Measurements from ENCODE around the gene RNASE12. TPM values are rescaled to one million over a fixed set of nuclear protein-coding genes. Genes with fewer than 3 reads are reported as not detected.

RNASE12 gene
- total and polyA plus RNA-seq, 2 donors (not counting 3 experiments of a cell fraction or from before 2014, with no cell fraction given): not detected

DNA sequence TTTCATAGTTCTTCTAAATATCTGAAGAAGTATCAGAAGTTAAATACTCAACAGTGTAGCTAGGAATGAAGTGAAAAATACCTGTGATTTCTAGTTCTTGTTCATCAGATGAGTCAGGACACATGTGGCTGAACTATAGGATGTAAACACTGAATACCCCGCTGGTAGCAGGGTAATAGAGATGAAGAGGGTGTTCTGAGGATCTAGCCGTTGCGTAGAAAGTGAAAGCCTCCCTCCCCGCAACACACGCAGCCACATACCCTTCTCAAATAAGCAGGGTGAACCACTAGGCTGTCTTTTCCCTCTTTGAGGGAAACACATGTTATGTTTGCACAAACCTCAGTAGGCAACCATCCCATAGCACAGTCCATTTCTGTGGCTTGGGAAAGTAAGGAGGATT, 16.4 kb upstream of the RNASE12 start:
- H3K4me2 ChIP-seq (ENCODE audit: insufficient read depth, low read length): no peak overlapping the region
- CTCF ChIA-PET: interaction anchor here (0.5 to 8.7 kb wide), 10 partner anchors 10 to 280 kb away, joined by 3 to 110 read pairs (median 4); partner anchors contain the start of genes APEX1, OSGEP, PARP2 and PNP
- no peaks in the 10 kb centered on the region for H4K20me1 ChIP-seq (replicated peaks; ENCODE audit: control insufficient read depth, extremely low read depth, insufficient read depth, low read length)
- H3K27me3 ChIP-seq (ENCODE audit: control insufficient read depth in 2 of 2, insufficient read depth in 2 of 2, low read length in 2 of 2): peaks cover 3 to 6% of the 10 kb centered on the region in 2 experiments
- H3K36me3 ChIP-seq (ENCODE audit: control insufficient read depth in 2 of 2, extremely low read depth in 1 of 2, insufficient read depth in 2 of 2, low read length in 2 of 2): no peaks in the 10 kb centered on the region
- FAIRE-seq (no peak), DNase-seq (ENCODE audit: low read depth, low spot score) (no peak)
- TF ChIP-seq GATA2 (IDR thresholded peaks at IDR 0.05; ENCODE audit: insufficient read depth, insufficient read length, low read depth, low read length) (no peak), JUN (IDR thresholded peaks at IDR 0.05; ENCODE audit: borderline replicate concordance, insufficient read depth, insufficient read length, low read depth) (no peak), MYC (IDR thresholded peaks at IDR 0.05; ENCODE audit: low read depth, low read length) (no peak), POLR2A (IDR thresholded peaks at IDR 0.05; ENCODE audit: low read depth, low read length) (no peak)
- TF ChIP-seq, protein P1, sequence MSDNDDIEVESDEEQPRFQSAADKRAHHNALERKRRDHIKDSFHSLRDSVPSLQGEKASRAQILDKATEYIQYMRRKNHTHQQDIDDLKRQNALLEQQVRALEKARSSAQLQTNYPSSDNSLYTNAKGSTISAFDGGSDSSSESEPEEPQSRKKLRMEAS (IDR thresholded peaks at IDR 0.05; ENCODE audit: insufficient read depth, insufficient read length): no peak
- no peak overlapping the region for H3K9ac ChIP-seq (replicated peaks; ENCODE audit: extremely low read depth, insufficient read depth, low read length)
- no peak overlapping the region for H2AFZ ChIP-seq (ENCODE audit: low read depth, low read length)
- intact Hi-C loops (cut with micrococcal nuclease) (loop anchor here (2.0 kb wide), 1 partner anchor 77 kb away; no protein-coding TSS in a partner anchor), dilution Hi-C loops (cut with MboI; ENCODE audit: extremely low pct_ligation_motif_present, low sequenced_read_pairs) (no loop called here)
- no peak overlapping the region for H3K27ac ChIP-seq (ENCODE audit: insufficient read depth, low read depth, low read length)
- H3K4me3 ChIP-seq (replicated peaks in 1 of 3; ENCODE audit: insufficient read depth in 1 of 3, low read depth in 1 of 3, low read length in 3 of 3): no peak overlapping the region
- H3K9me3 ChIP-seq (replicated peaks; ENCODE audit: control insufficient read depth, insufficient read depth, low read length): no peaks in the 10 kb centered on the region
- no TSS peak for BruUV-seq (replicated peaks)
- POLR2A ChIA-PET: interaction anchor here (1.6 kb wide), 1 partner anchor 153 kb away, joined by 4 read pairs; the partner anchor contains the start of genes APEX1 and OSGEP
- no peaks in the 10 kb centered on the region for H3K9me1 ChIP-seq (replicated peaks; ENCODE audit: control insufficient read depth, extremely low read depth, insufficient read depth, low read length)
- H3K79me2 ChIP-seq (ENCODE audit: control insufficient read depth, insufficient read depth, low read length): no peaks in the 10 kb centered on the region
- peaks cover 4% of the 10 kb centered on the region for H3K4me1 ChIP-seq (ENCODE audit: control insufficient read depth, extremely low read depth, insufficient read depth, low read length)

- Histone ChIP-seq H2AFZ (ENCODE audit: low read depth, low read length) (no peak overlapping the region), H3K9me3 (replicated peaks; ENCODE audit: control insufficient read depth, insufficient read depth, low read length) (no peaks in the 10 kb centered on the region), H3K9ac (replicated peaks; ENCODE audit: extremely low read depth, insufficient read depth, low read length) (no peak overlapping the region), H3K9me1 (replicated peaks; ENCODE audit: control insufficient read depth, extremely low read depth, insufficient read depth, low read length) (no peaks in the 10 kb centered on the region), H3K27me3 (ENCODE audit: control insufficient read depth in 2 of 2, insufficient read depth in 2 of 2, low read length in 2 of 2) (peaks cover 3% of the 10 kb centered on the region in 2 experiments), H3K4me1 (ENCODE audit: control insufficient read depth, extremely low read depth, insufficient read depth, low read length) (peaks cover 4% of the 10 kb centered on the region), H3K79me2 (ENCODE audit: control insufficient read depth, insufficient read depth, low read length) (no peaks in the 10 kb centered on the region), H4K20me1 (replicated peaks; ENCODE audit: control insufficient read depth, extremely low read depth, insufficient read depth, low read length) (no peaks in the 10 kb centered on the region), H3K4me2 (ENCODE audit: insufficient read depth, low read length) (no peak overlapping the region), H3K4me3 (replicated peaks in 1 of 3; ENCODE audit: insufficient read depth in 1 of 3, low read depth in 1 of 3, low read length in 3 of 3) (no peak overlapping the region), H3K27ac (ENCODE audit: insufficient read depth, low read depth, low read length) (no peak overlapping the region), H3K36me3 (ENCODE audit: control insufficient read depth in 2 of 2, extremely low read depth in 1 of 2, insufficient read depth in 2 of 2, low read length in 2 of 2) (no peaks in the 10 kb centered on the region)
- FAIRE-seq: no peak
- CTCF ChIA-PET: interaction anchor here (0.5 to 8.7 kb wide), 14 partner anchors 9 to 279 kb away, joined by 3 to 110 read pairs (median 4); partner anchors contain the start of genes APEX1, OSGEP, PARP2 and PIP4P1
- dilution Hi-C loops (cut with MboI; ENCODE audit: extremely low pct_ligation_motif_present, low sequenced_read_pairs) (no loop called here), intact Hi-C loops (cut with micrococcal nuclease) (loop anchor here (1.0 to 2.0 kb wide), 4 partner anchors 76 to 152 kb away; partner anchors contain the start of genes APEX1 and PNP)
- POLR2A ChIA-PET: interaction anchor here (1.6 kb wide), 1 partner anchor 152 kb away, joined by 4 read pairs; the partner anchor contains the start of genes APEX1 and OSGEP
- no TSS peak for BruUV-seq (replicated peaks)
- no peak for DNase-seq (ENCODE audit: low read depth, low spot score)
- TF ChIP-seq GATA2 (IDR thresholded peaks at IDR 0.05; ENCODE audit: insufficient read depth, insufficient read length, low read depth, low read length) (no peak), CTCF (IDR thresholded peaks at IDR 0.05; ENCODE audit: extremely low read depth in 1 of 2, insufficient read depth in 1 of 2, low read depth in 1 of 2, low read length in 2 of 2) (no peak), MYC (IDR thresholded peaks at IDR 0.05; ENCODE audit: low read depth, low read length) (no peak), FOS (IDR thresholded peaks at IDR 0.05; ENCODE audit: borderline replicate concordance, insufficient read depth, low read length) (no peak), JUN (IDR thresholded peaks at IDR 0.05; ENCODE audit: borderline replicate concordance, insufficient read depth, insufficient read length, low read depth) (no peak), POLR2A (IDR thresholded peaks at IDR 0.05; ENCODE audit: low read depth, low read length) (no peak)
Measured at GRCh38 chr14:20606902-20607242, 15.7 kb upstream of the RNASE12 start.
